Suppressor macrophage (primary cell): Measurements from ENCODE around the gene CFAP299.
"Not testable (repeated sequence)": the region's sequence is repeated elsewhere in the genome, so short reads cannot be mapped to it uniquely, and the experiment has no call there.

ENCODE experiments used
- DNase-seq, 4 experiments: peaks; one replicate each; pipeline ENCODE4 v3.0.0-alpha.2; 2020 to 2022

Gene CFAP299

GRCh38 chr4:80732010-80732409, 396.5 kb downstream of the CFAP299 start:
- DNase-seq: no peak

GRCh38 chr4:80740375-80740774, 404.8 kb downstream of the CFAP299 start:
- no peak for DNase-seq

- not testable (repeated sequence) for DNase-seq
These were observed 414.0 kb downstream of the CFAP299 start for GRCh38 chr4:80749558-80749957.

GRCh38 chr4:80751200-80751599, 415.7 kb downstream of the CFAP299 start:
- DNase-seq: no peak

- no peak for DNase-seq
These were observed 432.4 kb downstream of the CFAP299 start for GRCh38 chr4:80767944-80768343.

GRCh38 chr4:80776168-80776567, 440.6 kb downstream of the CFAP299 start:
- DNase-seq: no peak

- no peak for DNase-seq
These were observed 445.9 kb downstream of the CFAP299 start for GRCh38 chr4:80781431-80781830.

GRCh38 chr4:80787306-80787705, 451.8 kb downstream of the CFAP299 start:
- DNase-seq: no peak

GRCh38 chr4:80788798-80789197, 453.3 kb downstream of the CFAP299 start:
- DNase-seq: peak in 2 of 4 experiments; percentile 3 to 38

GRCh38 chr4:80790152-80790551, 454.6 kb downstream of the CFAP299 start:
- no peak for DNase-seq

GRCh38 chr4:80793660-80794059, 458.1 kb downstream of the CFAP299 start:
- not testable (repeated sequence) for DNase-seq

GRCh38 chr4:80798082-80798481, 462.6 kb downstream of the CFAP299 start:
- no peak for DNase-seq

- not testable (repeated sequence) for DNase-seq
These were observed 465.2 kb downstream of the CFAP299 start for GRCh38 chr4:80800719-80801118.

GRCh38 chr4:80803337-80803736, 467.8 kb downstream of the CFAP299 start:
- no peak for DNase-seq

GRCh38 chr4:80806472-80806871, 470.9 kb downstream of the CFAP299 start:
- no peak for DNase-seq

- DNase-seq: no peak
These were observed 473.7 kb downstream of the CFAP299 start for GRCh38 chr4:80809039-80809729.

- no peak for DNase-seq
These were observed 475.9 kb downstream of the CFAP299 start for GRCh38 chr4:80811406-80811805.

- no peak for DNase-seq
These were observed 476.6 kb downstream of the CFAP299 start for GRCh38 chr4:80812145-80812544.

- DNase-seq: no peak
These were observed 478.7 kb downstream of the CFAP299 start for GRCh38 chr4:80814266-80814665.

- DNase-seq: no peak
These were observed 496.1 kb downstream of the CFAP299 start for GRCh38 chr4:80831383-80832361.

GRCh38 chr4:80839281-80839680, 503.8 kb downstream of the CFAP299 start:
- no peak for DNase-seq

GRCh38 chr4:80839792-80840191, 504.3 kb downstream of the CFAP299 start:
- no peak for DNase-seq

GRCh38 chr4:80840396-80840795, 504.9 kb downstream of the CFAP299 start:
- no peak for DNase-seq
